Mesothelial cell of epicardium (in vitro differentiated cells): ENCODE results near the gene FOXI1. TPM values are rescaled to one million over a fixed set of nuclear protein-coding genes. Genes with fewer than 3 reads are reported as not detected.

Experiments used
- DNase-seq, 2 experiments: peaks; one replicate each; pipeline ENCODE4 v3.0.0; 2021; ENCODE audit warnings: low spot score in 2 of 2; ENCODE audit not compliant: unreplicated experiment in 2 of 2
- H3K27ac Mint-ChIP-seq: 2 replicates; pipeline ENCODE4 v1.8.0; 2021; ENCODE audit warnings: mixed read lengths
- H3K27me3 Mint-ChIP-seq: 2 replicates; pipeline ENCODE4 v1.8.0; 2021; ENCODE audit warnings: low read depth, mixed read lengths
- H3K36me3 Mint-ChIP-seq: 2 replicates; pipeline ENCODE4 v1.8.0; 2021; ENCODE audit warnings: mixed read lengths
- H3K4me1 Mint-ChIP-seq: 2 replicates; pipeline ENCODE4 v1.8.0; 2021; ENCODE audit warnings: mixed read lengths
- H3K4me3 Mint-ChIP-seq: 2 replicates; pipeline ENCODE4 v1.8.0; 2021; ENCODE audit warnings: mild to moderate bottlenecking, moderate library complexity, mixed read lengths
- H3K9me3 Mint-ChIP-seq: 2 replicates; pipeline ENCODE4 v1.8.0; 2021; ENCODE audit warnings: mixed read lengths
- total RNA-seq: library from RNA; stranded (reverse); gene quantifications from 3 replicates; pipeline ENCODE4 v1.2.1, GENCODE V29; 2021
- TF ChIP-seq, protein P1 (sequence below): fragments of 200-600 bp; sonication (generic); IDR thresholded peaks from one replicate; pipeline ENCODE4 v1.5.0; 2021; ENCODE audit warnings: antibody characterized with exemption; ENCODE audit not compliant: unreplicated experiment

FOXI1 gene
- total RNA-seq, 1 donor from 2014 or later, result not detected

DNA sequence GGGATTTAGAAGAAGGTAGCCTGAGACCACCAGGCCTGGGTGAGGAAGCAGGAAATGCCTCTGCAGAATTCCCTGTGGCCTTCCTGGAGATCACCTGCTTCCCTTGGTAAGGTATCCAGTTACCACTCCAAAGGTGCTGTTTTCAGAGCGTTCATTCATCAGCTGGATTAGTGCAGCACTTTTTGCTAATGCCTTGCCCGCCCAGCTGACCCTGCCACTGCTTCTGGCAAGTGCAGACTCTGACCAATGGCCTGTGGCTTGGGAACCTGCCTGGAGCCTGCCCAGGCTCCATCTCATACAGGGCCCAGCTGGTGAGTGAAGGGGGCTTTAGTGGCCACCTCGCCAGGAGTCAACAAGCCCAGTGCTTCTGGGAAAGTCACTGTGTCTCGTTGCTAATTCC, 48.6 kb downstream of the FOXI1 start:
- Mint-ChIP-seq H3K4me1 (peaks cover 27% of the 10 kb centered on the region), H3K27me3 (no peaks in the 10 kb centered on the region), H3K27ac (no peak overlapping the region), H3K9me3 (no peaks in the 10 kb centered on the region), H3K4me3 (no peak overlapping the region), H3K36me3 (no peaks in the 10 kb centered on the region)
- TF ChIP-seq, protein P1, sequence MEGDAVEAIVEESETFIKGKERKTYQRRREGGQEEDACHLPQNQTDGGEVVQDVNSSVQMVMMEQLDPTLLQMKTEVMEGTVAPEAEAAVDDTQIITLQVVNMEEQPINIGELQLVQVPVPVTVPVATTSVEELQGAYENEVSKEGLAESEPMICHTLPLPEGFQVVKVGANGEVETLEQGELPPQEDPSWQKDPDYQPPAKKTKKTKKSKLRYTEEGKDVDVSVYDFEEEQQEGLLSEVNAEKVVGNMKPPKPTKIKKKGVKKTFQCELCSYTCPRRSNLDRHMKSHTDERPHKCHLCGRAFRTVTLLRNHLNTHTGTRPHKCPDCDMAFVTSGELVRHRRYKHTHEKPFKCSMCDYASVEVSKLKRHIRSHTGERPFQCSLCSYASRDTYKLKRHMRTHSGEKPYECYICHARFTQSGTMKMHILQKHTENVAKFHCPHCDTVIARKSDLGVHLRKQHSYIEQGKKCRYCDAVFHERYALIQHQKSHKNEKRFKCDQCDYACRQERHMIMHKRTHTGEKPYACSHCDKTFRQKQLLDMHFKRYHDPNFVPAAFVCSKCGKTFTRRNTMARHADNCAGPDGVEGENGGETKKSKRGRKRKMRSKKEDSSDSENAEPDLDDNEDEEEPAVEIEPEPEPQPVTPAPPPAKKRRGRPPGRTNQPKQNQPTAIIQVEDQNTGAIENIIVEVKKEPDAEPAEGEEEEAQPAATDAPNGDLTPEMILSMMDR, result no peak
- no peak for DNase-seq

DNA sequence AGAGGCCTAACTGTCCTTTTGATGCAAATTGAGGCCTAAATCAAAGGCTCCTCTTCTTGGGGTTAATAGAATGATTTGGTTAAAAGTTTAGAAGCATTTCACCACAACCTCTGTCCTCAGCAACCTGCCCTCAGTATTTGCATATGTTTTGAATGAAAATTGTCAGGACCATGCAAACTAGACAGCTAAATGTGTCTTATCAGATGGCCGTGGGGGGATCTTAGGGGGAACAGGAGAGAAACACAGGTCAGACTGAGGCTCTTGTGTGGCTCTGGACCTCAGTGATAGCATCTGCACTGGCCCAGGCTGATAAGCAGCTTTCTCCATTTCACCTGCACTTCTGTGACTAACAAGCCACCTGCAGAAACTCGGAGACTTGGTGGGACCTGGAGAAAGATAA, 49.0 kb downstream of the FOXI1 start:
- Mint-ChIP-seq H3K27ac (no peak overlapping the region), H3K27me3 (no peaks in the 10 kb centered on the region), H3K9me3 (no peaks in the 10 kb centered on the region), H3K36me3 (no peaks in the 10 kb centered on the region), H3K4me1 (peaks cover 27% of the 10 kb centered on the region), H3K4me3 (no peak overlapping the region)
- TF ChIP-seq, protein P1, result no peak
- DNase-seq, result no peak

DNA sequence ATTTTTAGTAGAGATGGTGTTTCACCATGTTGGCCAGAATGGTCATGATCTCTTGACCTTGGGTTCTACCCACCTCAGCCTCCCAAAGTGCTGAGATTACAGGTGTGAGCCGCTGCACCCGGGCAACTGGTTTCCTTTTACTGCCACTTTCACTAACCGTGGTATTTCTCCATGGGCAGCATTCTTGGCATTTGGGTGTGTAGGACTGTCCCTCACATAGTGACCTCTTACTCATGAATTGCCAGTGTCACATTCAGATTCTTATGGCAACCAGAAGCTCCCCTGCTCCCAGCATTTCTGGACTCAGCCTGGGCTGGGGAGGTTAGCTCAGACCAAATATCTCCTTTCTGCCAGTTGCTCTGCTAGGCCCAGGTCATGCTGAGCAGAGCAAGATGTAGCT, 50.1 kb downstream of the FOXI1 start:
- Mint-ChIP-seq H3K36me3 (no peaks in the 10 kb centered on the region), H3K27ac (no peak overlapping the region), H3K4me1 (peaks cover 26% of the 10 kb centered on the region), H3K27me3 (no peaks in the 10 kb centered on the region), H3K9me3 (no peaks in the 10 kb centered on the region), H3K4me3 (no peak overlapping the region)
- DNase-seq, result no peak
- TF ChIP-seq, protein P1, result no peak

DNA sequence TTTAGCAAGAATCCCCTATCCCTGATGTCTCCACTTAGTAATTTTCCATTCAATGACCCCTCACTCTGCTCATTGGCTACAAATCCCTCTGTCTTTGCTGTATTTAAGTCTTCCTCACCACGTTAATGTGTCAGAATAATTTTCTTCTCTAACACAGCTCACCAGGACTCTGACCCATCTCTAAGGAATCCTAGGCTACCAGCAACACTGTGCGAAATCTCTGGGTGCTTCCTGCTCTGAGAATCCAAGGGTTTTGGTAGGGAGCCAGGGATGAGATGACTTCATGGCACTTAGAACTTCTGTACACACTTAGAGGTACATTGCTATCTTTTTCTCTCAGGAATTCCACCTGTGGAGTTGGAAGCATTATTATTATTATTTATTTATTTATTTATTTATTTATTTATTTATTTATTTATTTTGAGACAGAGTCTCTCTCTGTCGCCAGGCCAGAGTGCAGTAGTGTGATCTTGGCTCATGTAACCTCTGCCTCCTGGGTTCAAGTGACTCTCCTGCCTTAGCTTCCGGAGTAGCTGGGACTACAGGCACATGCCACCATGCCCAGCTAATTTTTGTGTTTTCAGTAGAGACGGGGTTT, 53.5 kb downstream of the FOXI1 start:
- H3K9me3 Mint-ChIP-seq, result no peaks in the 10 kb centered on the region
- no peaks in the 10 kb centered on the region for H3K36me3 Mint-ChIP-seq
- no peak overlapping the region for H3K4me3 Mint-ChIP-seq
- no peaks in the 10 kb centered on the region for H3K27me3 Mint-ChIP-seq
- no peak overlapping the region for H3K27ac Mint-ChIP-seq
- DNase-seq, result no peak
- H3K4me1 Mint-ChIP-seq, result peaks cover 4% of the 10 kb centered on the region
- TF ChIP-seq, protein P1, result no peak

Other genes starting within 250 kb of the FOXI1 start
- gene INSYN2B, start 125.4 kb upstream of the FOXI1 start, total RNA-seq, result 0.49 to 0.61 TPM (median 0.56 TPM) in 3 replicates
- not detected in 3 replicates for gene C5orf58, start 127.1 kb downstream of the FOXI1 start, total RNA-seq
- gene LCP2, start 191.9 kb downstream of the FOXI1 start, total RNA-seq, result not detected in 3 replicates